RPMI8226 (cell line): ENCODE results near the gene CHORDC1.
A peak's percentile ranks its signal among the peaks of the same experiment; 100 is the strongest.
"Not testable (repeated sequence)": the region's sequence is repeated elsewhere in the genome, so short reads cannot be mapped to it uniquely, and the experiment has no call there.

Experiments
- DNase-seq: peaks from one replicate; pipeline ENCODE4 v3.0.0-alpha.2; 2015

The CHORDC1 gene

DNA sequence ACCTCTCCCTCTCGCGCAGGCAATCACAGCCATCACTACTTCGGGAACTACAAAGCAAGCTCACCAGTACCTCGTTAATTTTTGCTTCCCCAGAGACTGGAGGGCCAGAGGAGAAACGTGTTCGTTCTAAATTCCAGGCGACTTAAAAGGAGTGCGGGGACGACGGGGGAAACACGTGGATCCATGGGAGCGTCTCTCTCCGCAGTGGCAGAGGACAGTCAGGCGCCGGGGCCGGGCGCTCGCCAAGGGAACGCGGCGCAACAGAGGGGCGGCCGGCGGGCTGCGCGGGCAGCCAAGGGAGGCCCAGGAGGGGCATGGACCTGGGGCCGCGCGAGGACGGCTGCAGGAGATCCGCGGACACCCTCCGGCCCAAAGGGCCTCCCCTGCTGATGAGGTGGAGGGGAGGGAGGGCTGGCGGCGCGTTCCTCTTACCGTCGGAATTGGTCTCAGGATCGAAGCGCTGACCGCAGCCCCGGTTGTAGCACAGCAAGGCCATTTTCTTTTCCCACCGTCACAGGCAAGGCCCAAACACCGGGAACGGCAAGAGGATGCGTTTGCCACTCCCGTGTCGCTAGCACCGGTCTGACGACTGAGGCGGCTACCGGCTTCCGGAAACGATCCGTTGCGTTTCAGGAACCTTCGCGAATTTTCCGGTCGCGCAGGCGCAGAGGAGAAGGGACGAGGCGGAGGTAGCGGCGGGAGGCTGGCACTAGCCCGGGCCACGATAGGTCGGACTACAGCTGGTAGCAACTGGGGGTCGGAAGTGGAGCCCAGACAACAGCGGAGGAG, at the start of gene CHORDC1:
Gene CHORDC1 (minus strand): TSS at position 591 of the 789 bp plus-strand sequence. CDS start 95 bp downstream, at position 496.
- peak; percentile 94 for DNase-seq

- no peak for DNase-seq
Observed at GRCh38 chr11:90257158-90257525, 34.3 kb upstream of the CHORDC1 start.

DNA sequence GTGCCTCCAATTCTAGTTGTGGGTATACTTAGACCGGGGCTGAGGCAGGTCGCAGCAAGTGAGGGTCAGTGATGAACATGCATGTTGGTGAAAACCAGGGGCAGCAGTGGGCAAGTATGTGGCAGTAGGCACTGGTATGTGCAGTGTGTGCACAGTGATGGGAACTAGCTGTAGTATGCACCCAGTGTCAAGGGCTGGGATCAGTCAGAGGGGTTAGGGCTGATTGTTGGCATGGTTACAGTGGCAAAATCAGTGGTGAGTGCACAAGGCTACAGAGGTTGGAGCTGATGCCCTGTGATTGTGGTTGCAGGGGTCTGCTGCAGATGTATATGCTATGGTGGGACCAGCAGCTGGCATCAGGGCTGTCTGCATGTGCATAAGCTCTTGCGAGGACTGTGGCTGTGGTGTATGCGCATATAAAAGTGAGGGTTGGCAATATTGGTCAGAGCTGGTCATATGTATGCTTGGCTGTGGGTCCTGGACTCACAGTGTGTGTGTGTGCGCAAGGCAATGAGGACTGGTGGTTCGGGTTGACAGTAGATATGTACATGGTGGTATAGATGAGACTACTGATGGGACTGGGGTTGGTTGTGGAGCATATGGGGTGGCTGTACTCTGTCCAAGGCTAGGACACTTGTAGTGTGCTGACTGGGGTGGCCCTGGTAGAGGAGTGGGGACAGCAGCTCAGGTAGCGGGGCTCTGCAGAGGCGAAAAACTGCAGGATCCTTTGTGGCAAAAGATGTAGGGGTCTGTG, 33.7 kb upstream of the CHORDC1 start:
- no peak for DNase-seq

GRCh38 chr11:90254065-90254464, 31.2 kb upstream of the CHORDC1 start:
- DNase-seq: no peak

DNA sequence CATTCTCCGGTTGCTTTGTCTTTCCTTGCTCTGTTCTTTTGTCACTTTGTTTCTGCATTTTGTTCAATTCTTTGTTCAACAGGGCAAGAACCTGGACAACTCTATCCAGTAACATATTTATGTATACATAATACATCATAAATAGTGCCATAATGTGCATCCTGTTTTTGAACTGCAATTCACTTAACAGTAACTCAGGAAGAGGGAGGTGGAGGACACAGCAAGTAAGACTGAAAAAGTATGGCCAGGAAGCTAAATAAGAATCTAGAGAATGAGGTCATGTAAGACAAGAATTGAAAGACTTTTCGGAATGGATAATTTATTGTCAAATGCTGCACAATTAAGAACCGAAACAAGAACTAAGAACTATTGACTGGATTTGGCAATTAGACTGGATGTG, 29.2 kb upstream of the CHORDC1 start:
- peak; percentile 3 for DNase-seq

DNA sequence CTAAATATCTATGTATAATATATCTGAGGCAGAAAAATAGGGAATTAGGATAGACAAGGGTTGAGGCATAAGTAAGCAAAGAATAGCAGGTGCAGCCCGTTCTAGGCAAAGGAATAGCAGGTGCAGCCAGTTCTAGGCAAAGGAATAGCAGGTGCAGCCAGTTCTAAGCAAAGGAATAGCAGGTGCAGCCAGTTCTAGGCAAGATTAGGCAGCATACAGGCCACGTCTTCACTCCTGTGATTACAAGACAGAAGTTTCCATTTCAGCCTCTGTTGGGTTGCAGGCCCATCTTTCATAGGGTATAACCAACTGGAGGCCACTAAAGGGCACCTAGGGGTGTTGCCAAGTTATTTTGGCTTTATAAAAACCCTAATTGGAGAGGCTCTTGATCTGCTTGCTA, 28.8 kb upstream of the CHORDC1 start:
- DNase-seq: peak; percentile 23

- DNase-seq: no peak
Observed at GRCh38 chr11:90250970-90251369, 28.1 kb upstream of the CHORDC1 start.

GRCh38 chr11:90246468-90246867, 23.6 kb upstream of the CHORDC1 start:
- no peak for DNase-seq

- DNase-seq: no peak
Observed at GRCh38 chr11:90243534-90243933, 20.7 kb upstream of the CHORDC1 start.

DNA sequence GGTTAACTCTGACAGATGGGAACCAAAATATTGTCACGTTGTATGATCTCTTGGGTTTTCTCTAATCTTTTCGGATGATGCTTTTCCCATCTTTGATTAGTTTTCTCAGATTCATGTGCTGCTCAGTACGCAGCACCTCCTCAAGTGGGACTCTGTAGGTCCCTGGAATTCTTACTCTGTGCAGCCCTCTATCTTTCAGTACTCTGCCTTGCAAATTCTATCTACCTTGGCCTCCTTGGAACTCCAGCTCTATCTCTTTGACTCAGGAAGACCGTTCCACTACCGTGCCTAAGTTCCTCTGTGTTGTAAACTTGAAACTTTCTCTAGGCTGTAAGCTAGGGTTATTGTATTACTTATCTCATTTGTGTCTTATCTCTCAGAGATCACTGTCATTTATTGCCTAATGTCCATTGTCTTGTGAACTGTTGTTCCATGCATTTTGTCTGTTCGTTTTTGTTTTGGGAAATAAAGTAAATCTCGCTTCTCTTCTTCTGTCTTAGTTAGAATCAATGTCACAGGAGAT, 20.1 kb upstream of the CHORDC1 start:
- no peak for DNase-seq

- DNase-seq: no peak
Observed at GRCh38 chr11:90241414-90241813, 18.6 kb upstream of the CHORDC1 start.

GRCh38 chr11:90239967-90240636, 17.3 kb upstream of the CHORDC1 start:
- DNase-seq: not testable (repeated sequence)

DNA sequence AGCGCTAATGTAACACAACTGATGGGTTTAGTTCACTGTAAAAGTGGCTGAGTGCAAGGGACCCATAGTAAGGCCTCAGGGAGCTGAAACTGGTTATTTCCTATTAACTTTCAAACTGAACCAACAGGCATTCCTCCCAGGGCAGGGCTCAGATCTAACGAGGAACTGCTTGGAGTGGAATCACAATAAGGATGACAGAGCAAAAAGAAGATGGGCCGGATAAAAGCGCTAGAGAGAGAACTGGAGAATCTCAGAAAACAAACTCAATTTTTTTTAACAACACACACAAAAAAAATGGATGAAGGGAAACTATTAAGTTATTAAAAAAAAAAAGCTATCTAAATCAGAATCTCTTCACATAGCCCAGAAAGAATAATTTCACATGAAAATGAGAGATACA, 14.2 kb upstream of the CHORDC1 start:
- DNase-seq: no peak

DNA sequence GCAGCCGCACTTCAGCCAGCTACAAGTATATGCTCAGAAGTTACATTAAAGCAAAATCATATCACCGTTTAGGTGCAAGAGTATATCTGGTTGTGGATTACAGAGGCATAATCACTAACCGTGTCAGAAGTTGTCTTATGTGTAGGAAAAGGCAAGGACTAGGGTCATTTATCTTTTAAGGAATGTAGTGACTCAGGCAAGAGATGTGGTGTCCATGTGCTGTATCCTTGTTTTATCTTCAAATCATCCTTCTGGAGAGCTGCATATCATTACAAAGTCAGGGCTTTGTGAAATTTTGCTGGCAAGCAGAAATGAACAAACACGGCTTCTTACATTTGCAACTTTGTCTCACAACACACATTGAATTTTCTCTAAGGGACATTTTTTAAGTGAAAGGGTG, 12.7 kb upstream of the CHORDC1 start:
- DNase-seq: no peak

DNA sequence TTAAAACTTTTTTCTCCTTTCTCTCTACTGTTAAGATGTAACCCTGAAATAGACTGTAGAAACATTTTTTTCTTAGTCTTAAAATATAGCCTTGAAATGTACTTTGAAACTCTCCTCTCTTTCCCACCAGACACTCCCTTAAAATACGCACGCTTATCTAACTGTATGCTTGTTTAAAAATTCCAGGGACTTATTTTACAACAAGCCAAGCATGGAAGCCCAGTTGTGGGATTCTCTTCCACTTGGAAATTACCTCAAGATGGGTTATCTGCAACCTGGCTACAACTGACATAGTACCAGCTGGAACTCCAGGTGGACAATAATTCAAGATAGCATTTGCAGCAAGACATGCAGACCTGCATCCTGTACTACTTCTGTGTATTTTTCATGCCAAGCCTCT, 12.1 kb upstream of the CHORDC1 start:
- DNase-seq: no peak

- DNase-seq: no peak
Observed at GRCh38 chr11:90229791-90230190, 6.9 kb upstream of the CHORDC1 start.

DNA sequence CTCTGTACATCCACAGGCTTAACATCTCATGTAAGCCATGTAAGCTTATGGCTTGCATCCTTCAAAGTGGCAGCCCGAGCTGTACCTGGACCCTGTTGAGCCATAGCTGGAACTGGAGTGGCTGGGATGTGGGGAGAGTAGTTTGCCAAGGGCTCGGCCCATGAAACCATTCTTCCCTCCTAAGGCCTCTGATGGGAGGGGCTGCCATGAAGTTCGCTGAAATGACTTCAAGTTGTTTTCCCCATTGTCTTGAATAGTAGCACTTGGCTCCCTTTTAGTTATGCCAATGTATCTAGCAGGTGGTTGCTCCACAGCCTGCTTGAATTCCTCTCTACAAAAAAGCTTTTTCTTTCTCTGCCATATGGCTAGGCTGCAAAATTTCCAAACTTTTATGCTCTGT, 5.2 kb upstream of the CHORDC1 start:
- no peak for DNase-seq

DNA sequence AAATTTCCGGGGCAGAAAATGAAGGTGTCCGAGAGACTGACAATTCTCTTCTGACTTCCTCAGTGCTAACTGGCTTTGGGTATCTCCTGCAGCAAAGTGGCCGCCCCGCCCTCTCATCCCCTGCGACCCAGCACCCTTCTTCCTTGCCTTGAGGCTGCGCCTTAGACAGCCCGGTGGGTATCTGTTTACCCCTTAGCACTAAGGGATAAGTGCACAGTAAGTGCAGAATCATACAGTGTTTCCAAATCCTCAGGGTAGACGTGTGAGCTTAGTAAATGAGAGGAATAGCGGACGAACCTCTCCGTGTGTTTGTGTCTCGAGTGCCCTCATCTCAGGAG, 368 bp upstream of the CHORDC1 start:
- no peak for DNase-seq

DNA sequence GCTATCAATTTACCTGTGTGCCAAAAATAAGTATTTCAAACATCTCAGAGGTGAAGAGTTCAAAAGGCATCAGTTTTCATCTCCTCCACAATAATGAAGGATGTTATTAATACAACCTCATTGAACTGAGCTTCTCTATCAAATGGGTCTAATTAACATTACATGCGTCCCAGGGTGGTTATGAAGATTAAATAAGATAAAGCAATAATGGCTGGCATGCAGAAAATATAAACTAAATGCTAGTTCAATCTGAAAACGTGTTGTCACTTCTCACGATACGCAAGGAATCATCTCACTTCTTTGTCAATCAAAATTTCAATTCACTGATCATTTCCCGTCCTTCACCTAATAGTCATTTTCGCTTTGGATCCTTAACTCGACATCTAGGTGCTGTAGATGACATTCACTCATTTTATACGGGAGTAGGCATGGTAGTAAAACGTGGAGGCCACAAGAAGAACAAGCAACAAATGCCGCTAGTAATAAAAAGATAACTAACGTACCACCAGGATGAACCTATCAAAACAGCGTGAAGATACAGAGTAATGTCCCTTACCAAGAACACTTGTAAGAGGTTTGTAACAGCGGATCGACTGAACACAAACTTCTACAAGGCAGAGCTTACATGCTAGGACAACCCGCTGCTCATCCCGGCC, 918 bp downstream of the CHORDC1 start:
- DNase-seq: no peak

DNA sequence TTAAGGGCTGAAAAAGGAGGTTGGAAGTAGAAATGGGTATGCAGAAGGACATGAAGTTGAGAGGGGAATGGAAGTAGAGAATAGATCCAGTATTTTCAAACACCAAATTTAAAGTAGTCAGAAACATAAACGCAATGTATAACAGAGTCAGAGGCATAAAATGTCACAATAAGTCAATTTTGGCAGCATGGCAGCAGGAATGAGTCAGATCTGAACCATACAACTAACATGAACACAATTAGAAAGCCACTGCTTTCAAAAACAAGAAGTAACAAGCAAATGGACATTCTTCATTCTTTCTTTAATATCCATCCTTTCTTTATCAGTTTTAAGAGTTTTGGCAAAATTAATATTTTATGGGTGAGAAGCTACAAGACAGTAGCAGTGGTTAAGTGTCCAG, 2.5 kb downstream of the CHORDC1 start:
- DNase-seq: no peak

DNA sequence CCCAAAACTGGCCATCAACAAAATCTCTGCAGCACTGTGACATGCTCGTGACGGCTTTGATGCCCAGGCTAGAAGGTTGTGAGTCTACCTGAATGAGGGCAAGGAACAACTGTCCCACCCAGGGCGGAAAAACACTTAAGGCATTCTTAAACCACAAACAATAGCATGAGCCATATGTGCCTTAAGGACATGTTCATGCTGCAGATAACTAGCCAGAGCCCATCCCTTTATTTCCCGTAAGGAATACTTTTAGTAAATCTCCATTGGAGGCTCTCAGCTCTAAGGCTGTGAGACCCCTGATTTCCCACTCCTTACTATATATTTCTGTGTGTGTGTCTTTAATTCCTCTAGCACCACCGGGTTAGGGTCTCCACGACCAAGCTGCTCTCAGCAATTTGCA, 3.4 kb downstream of the CHORDC1 start:
- no peak for DNase-seq

- no peak for DNase-seq
Observed at GRCh38 chr11:90218606-90219005, 4.2 kb downstream of the CHORDC1 start.

- DNase-seq: no peak
Observed at GRCh38 chr11:90216611-90217010, 6.2 kb downstream of the CHORDC1 start.
